GM12878 (cell line): ENCODE measurements around the gene ANKRD55. TPM values are rescaled to one million over a fixed set of nuclear protein-coding genes. Genes with fewer than 3 reads are reported as not detected.
A peak's percentile ranks its signal among the peaks of the same experiment; 100 is the strongest.

Source experiments
- ATAC-seq: fragments of 200-7000 bp; cut with Tn5 transposase; 3 replicates; pipeline ENCODE4 v1.9.1; 2020; ENCODE audit warnings: mild to moderate bottlenecking, moderate library complexity
- BruUV-seq: library from RNA; stranded (reverse); fragments of 400-500 nt; replicated peaks from 2 replicates; lab custom pipeline; 2021; lab: Mats Ljungman, UMichigan
- CTCF ChIA-PET: fragments of 300-600 bp; sonication (Branson Sonifier 250); formaldehyde crosslinking; extraction: SDS; loops from one replicate; lab custom pipeline; 2021; ENCODE audit warnings: inconsistent platforms; lab: Yijun Ruan, JAX
- POLR2A ChIA-PET: fragments of 350-600 bp; formaldehyde crosslinking; extraction: SDS; loops from one replicate; lab custom pipeline; 2021; ENCODE audit warnings: inconsistent platforms; lab: Charles Lee
- RAD21 ChIA-PET: fragments of 300-600 bp; sonication (Branson Sonifier 250); formaldehyde crosslinking; loops from one replicate; lab custom pipeline; 2023; ENCODE audit warnings: antibody characterized with exemption; ENCODE audit not compliant: unreplicated experiment; lab: Charles Lee
- SMC1A ChIA-PET: fragments of 300-600 bp; sonication (Branson Sonifier 250); formaldehyde crosslinking; loops from one replicate; lab custom pipeline; 2023; ENCODE audit not compliant: unreplicated experiment, uncharacterized antibody; lab: Charles Lee
- DNase-seq: peaks from one replicate; pipeline ENCODE4 v3.0.0-alpha.2; 2011; ENCODE audit warnings: low read depth, low spot score
- FAIRE-seq: peaks from 3 replicates; lab custom pipeline; 2011; peaks lifted over from hg19 to GRCh38; lab: Jason Lieb, UNC
- H2AFZ ChIP-seq: 2 replicates; pipeline ENCODE4 v1.6.0; 2011; ENCODE audit warnings: low read depth, low read length, control low read depth; ENCODE audit not compliant: control insufficient read depth
- H3K27ac ChIP-seq: 2 replicates; pipeline ENCODE4 v1.5.1; 2011; ENCODE audit warnings: control low read depth; ENCODE audit not compliant: control insufficient read depth, insufficient read depth
- H3K27me3 ChIP-seq, 2 experiments: replicated peaks in 1 of 2; 2 replicates each; pipeline versions ENCODE4 v1.6.0 to v1.6.1; 2011; ENCODE audit warnings: low read length in 1 of 2; ENCODE audit not compliant: control insufficient read depth in 2 of 2, insufficient read depth in 2 of 2
- H3K36me3 ChIP-seq, 2 experiments: 2 replicates each; pipeline ENCODE4 v1.5.1; 2011; ENCODE audit warnings: low read length in 1 of 2; ENCODE audit not compliant: control insufficient read depth in 2 of 2, insufficient read depth in 2 of 2
- H3K4me1 ChIP-seq: 2 replicates; pipeline ENCODE4 v1.6.1; 2011; ENCODE audit warnings: mild to moderate bottlenecking, low read length, moderate library complexity, mixed read lengths; ENCODE audit not compliant: control insufficient read depth, insufficient read depth
- H3K4me2 ChIP-seq: 2 replicates; pipeline ENCODE4 v1.6.0; 2011; ENCODE audit warnings: control low read depth; ENCODE audit not compliant: control insufficient read depth, insufficient read depth
- H3K4me3 ChIP-seq: fragments of 200-600 bp; sonication (generic); 2 replicates; pipeline ENCODE4 v1.5.1; 2016
- H3K79me2 ChIP-seq: 2 replicates; pipeline ENCODE4 v1.6.0; 2011; ENCODE audit warnings: low read length; ENCODE audit not compliant: control insufficient read depth, insufficient read depth
- H3K9ac ChIP-seq: 2 replicates; pipeline ENCODE4 v1.8.0; 2011; ENCODE audit warnings: low read length, control low read depth, mixed read lengths; ENCODE audit not compliant: control insufficient read depth, insufficient read depth
- H3K9me3 ChIP-seq: replicated peaks from 3 replicates; pipeline ENCODE4 v1.5.1; 2011; ENCODE audit warnings: mild to moderate bottlenecking, low read length; ENCODE audit not compliant: control insufficient read depth, insufficient read depth
- H4K20me1 ChIP-seq: 2 replicates; pipeline ENCODE4 v1.6.0; 2011; ENCODE audit not compliant: control insufficient read depth, insufficient read depth
- BCL11A ChIP-seq: IDR thresholded peaks from 2 replicates; pipeline ENCODE4 v1.6.1; 2011; ENCODE audit warnings: low read depth, low read length
- BHLHE40 ChIP-seq, 2 experiments: fragments of 450-650 bp in 1 of 2; IDR thresholded peaks; 2 replicates each; pipeline ENCODE4 v1.6.1; 2011 to 2017; ENCODE audit warnings: low read depth in 2 of 2, borderline replicate concordance in 1 of 2, improper control_type of control experiment in 1 of 2, low read length in 1 of 2, mild to moderate bottlenecking in 1 of 2
- CHD1 ChIP-seq: IDR thresholded peaks from 2 replicates; pipeline ENCODE4 v1.6.1; 2012; ENCODE audit warnings: low read depth, low read length, improper control_type of control experiment
- EP300 ChIP-seq, 2 experiments: fragments of 150-350 bp in 1 of 2; IDR thresholded peaks; 2 replicates each; pipeline ENCODE4 v1.6.1; 2011 to 2012; ENCODE audit warnings: low read depth in 2 of 2, low read length in 2 of 2, borderline replicate concordance in 1 of 2, improper control_type of control experiment in 1 of 2, inconsistent platforms in 1 of 2; ENCODE audit not compliant: control insufficient read depth in 1 of 2
- ESRRA ChIP-seq: IDR thresholded peaks from 2 replicates; pipeline ENCODE4 v1.6.1; 2012; ENCODE audit warnings: mild to moderate bottlenecking, low read length, improper control_type of control experiment
- GABPA ChIP-seq: IDR thresholded peaks from 2 replicates; pipeline ENCODE4 v1.6.1; 2014; ENCODE audit warnings: antibody characterized with exemption, low read depth, mild to moderate bottlenecking, inconsistent platforms
- POLR2AphosphoS5 ChIP-seq: IDR thresholded peaks from 2 replicates; pipeline ENCODE4 v1.6.1; 2011; ENCODE audit warnings: mild to moderate bottlenecking, low read length, inconsistent platforms
- POU2F2 ChIP-seq: IDR thresholded peaks from 3 replicates; pipeline ENCODE4 v1.6.1; 2011; ENCODE audit warnings: low read depth, mild to moderate bottlenecking, low read length, borderline replicate concordance
- RAD51 ChIP-seq: fragments of 450-650 bp; IDR thresholded peaks from 2 replicates; pipeline ENCODE4 v1.6.1; 2016; ENCODE audit warnings: moderate library complexity, mild to moderate bottlenecking, inconsistent platforms
- SMC3 ChIP-seq: IDR thresholded peaks from 2 replicates; pipeline ENCODE4 v1.6.1; 2011; ENCODE audit warnings: low read length, improper control_type of control experiment, borderline replicate concordance
- ZSCAN29 ChIP-seq: fragments of 450-650 bp; IDR thresholded peaks from 2 replicates; pipeline ENCODE4 v1.6.1; 2017; ENCODE audit warnings: mild to moderate bottlenecking, moderate library complexity
- WGBS: methylation state at CpG from one replicate; pipeline ENCODE4 v1.1.6; 2016; ENCODE audit warnings: low lambda C conversion rate; ENCODE audit not compliant: insufficient replicate concordance, insufficient coverage; ENCODE audit errors: missing lambda C conversion rate; 5-methylcytosine and 5-hydroxymethylcytosine counted together
- in situ Hi-C: fragments of 300-500 bp; cut with MboI; formaldehyde crosslinking; loops from 9 replicates; pipeline ENCODE4 v1.14.3; 2018; ENCODE audit warnings: mixed read lengths
- intact Hi-C: fragments of 100-400 bp; cut with micrococcal nuclease; formaldehyde crosslinking; loops from one replicate; pipeline ENCODE4 v1.14.2; 2022; ENCODE audit not compliant: unreplicated experiment
- polyA plus RNA-seq, 11 experiments: library from polyadenylated mRNA; depleted of rRNA in 4 of 11; unstranded in 6 of 11; stranded (reverse) in 5 of 11; fragments of >200 nt; fragmentation: Nextera tagmentation in 4 of 11; fragmentation: Illumina TruSeq in 1 of 11; extraction: Ambion mirVana in 4 of 11; extraction: Trizol in 1 of 11; gene quantifications; 1 replicate in 1 of 11; 2 replicates in 10 of 11; pipeline versions ENCODE4 v1.2.1 to v1.2.3, GENCODE V29; 2011 to 2016; ENCODE audit warnings: inconsistent platforms in 2 of 11, missing spikeins in 2 of 11, low read depth in 1 of 11
- total RNA-seq, 4 experiments: library from RNA; depleted of rRNA in 3 of 4; stranded (reverse); fragments of >200 nt in 3 of 4; fragmentation: Illumina TruSeq in 1 of 4; extraction: Trizol in 1 of 4; gene quantifications; 2 replicates each; pipeline versions ENCODE4 v1.2.1 to v1.2.3, GENCODE V29; 2013 to 2021
- TF ChIP-seq, protein P1 (sequence below): fragments of 450-650 bp; IDR thresholded peaks from 2 replicates; pipeline ENCODE4 v1.6.1; 2017; ENCODE audit warnings: mild to moderate bottlenecking, low read depth, inconsistent platforms; ENCODE audit not compliant: poor library complexity, severe bottlenecking
- TF ChIP-seq, protein P2 (sequence below): fragments of 450-650 bp; IDR thresholded peaks from 2 replicates; pipeline ENCODE4 v1.6.1; 2018; ENCODE audit warnings: borderline replicate concordance, mild to moderate bottlenecking; ENCODE audit not compliant: partially characterized antibody
- TF ChIP-seq, protein P3 (sequence below): fragments of 450-650 bp; IDR thresholded peaks from 2 replicates; pipeline ENCODE4 v1.6.1; 2016; ENCODE audit warnings: mild to moderate bottlenecking

ANKRD55 gene
- total and polyA plus RNA-seq, 10 of the 15 experiments (the other 5 are each of a cell fraction or from before 2014, with no cell fraction given): 0.04 TPM; not detected in 9

DNA sequence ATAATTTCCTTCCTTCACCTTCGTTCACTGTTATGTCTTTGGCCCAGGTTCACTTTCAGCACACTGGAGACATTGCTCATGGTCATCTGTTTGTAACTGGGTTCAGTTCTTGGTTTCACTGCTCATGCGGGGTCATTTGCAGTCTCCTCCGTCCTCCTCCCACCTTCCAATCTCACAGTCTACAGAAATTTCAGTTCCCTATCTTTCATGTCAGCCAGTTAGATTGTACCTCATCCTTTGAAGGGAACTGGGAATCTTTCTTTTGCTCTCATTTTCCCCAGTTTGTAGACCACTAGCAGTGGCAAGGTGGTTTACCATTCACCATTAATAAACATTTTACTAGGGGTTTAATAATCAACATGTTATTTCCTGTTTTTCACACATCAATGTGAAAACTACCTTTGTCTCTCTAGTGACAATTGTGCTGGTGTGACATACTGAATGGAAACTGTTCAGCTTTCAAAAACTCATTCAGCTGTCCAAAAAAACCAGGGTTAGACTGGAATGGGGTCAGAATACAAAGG, 137.5 kb downstream of the ANKRD55 start:
- ChIA-PET CTCF (interaction anchor here (0.9 to 2.9 kb wide), 12 partner anchors 10 to 118 kb away, joined by 3 to 20 read pairs (median 4); no protein-coding TSS in a partner anchor), RAD21 (interaction anchor here (0.7 to 4.6 kb wide), 21 partner anchors 10 to 112 kb away, joined by 3 to 92 read pairs (median 14); partner anchors contain the start of gene IL6ST), SMC1A (interaction anchor here (0.8 to 10.6 kb wide), 22 partner anchors 7 to 115 kb away, joined by 3 to 206 read pairs (median 6); partner anchors contain the start of gene IL6ST), POLR2A (interaction anchor here (0.6 to 5.1 kb wide), 10 partner anchors 9 to 113 kb away, joined by 3 to 38 read pairs (median 10); no protein-coding TSS in a partner anchor)
- no peaks in the 10 kb centered on the region; the same call in 2 of the 3 replicates for H3K9me3 ChIP-seq
- H3K27ac ChIP-seq: peak overlapping the region; percentile 76
- H3K9ac ChIP-seq: no peak overlapping the region
- DNase-seq (peak; percentile 96), FAIRE-seq (peak; percentile 62), ATAC-seq (peak; percentile 87)
- in situ Hi-C loops: no loop called here
- peak overlapping the region; percentile 56; the same call in 1 of the 2 replicates for H3K4me2 ChIP-seq
- no peaks in the 10 kb centered on the region for H3K79me2 ChIP-seq
- BruUV-seq: no TSS peak
- peak overlapping the region; percentile 24; the same call in 1 of the 2 replicates for H2AFZ ChIP-seq
- WGBS: 13% methylated on average over 3 of the region's 3 CpGs
- intact Hi-C loops: loop anchor here (1.0 to 2.0 kb wide), 4 partner anchors 15 to 100 kb away; no protein-coding TSS in a partner anchor
- H3K4me1 ChIP-seq: peaks cover 21% of the 10 kb centered on the region
- no peaks in the 10 kb centered on the region for H4K20me1 ChIP-seq
- no peaks in the 10 kb centered on the region for H3K27me3 ChIP-seq
- H3K4me3 ChIP-seq: no peak overlapping the region
- H3K36me3 ChIP-seq: no peaks in the 10 kb centered on the region
- no peak; the same call in 2 of the 3 replicates for TF ChIP-seq POU2F2
- TF ChIP-seq, protein P1, sequence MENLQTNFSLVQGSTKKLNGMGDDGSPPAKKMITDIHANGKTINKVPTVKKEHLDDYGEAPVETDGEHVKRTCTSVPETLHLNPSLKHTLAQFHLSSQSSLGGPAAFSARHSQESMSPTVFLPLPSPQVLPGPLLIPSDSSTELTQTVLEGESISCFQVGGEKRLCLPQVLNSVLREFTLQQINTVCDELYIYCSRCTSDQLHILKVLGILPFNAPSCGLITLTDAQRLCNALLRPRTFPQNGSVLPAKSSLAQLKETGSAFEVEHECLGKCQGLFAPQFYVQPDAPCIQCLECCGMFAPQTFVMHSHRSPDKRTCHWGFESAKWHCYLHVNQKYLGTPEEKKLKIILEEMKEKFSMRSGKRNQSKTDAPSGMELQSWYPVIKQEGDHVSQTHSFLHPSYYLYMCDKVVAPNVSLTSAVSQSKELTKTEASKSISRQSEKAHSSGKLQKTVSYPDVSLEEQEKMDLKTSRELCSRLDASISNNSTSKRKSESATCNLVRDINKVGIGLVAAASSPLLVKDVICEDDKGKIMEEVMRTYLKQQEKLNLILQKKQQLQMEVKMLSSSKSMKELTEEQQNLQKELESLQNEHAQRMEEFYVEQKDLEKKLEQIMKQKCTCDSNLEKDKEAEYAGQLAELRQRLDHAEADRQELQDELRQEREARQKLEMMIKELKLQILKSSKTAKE: peak; percentile 90
- TF ChIP-seq, protein P2, sequence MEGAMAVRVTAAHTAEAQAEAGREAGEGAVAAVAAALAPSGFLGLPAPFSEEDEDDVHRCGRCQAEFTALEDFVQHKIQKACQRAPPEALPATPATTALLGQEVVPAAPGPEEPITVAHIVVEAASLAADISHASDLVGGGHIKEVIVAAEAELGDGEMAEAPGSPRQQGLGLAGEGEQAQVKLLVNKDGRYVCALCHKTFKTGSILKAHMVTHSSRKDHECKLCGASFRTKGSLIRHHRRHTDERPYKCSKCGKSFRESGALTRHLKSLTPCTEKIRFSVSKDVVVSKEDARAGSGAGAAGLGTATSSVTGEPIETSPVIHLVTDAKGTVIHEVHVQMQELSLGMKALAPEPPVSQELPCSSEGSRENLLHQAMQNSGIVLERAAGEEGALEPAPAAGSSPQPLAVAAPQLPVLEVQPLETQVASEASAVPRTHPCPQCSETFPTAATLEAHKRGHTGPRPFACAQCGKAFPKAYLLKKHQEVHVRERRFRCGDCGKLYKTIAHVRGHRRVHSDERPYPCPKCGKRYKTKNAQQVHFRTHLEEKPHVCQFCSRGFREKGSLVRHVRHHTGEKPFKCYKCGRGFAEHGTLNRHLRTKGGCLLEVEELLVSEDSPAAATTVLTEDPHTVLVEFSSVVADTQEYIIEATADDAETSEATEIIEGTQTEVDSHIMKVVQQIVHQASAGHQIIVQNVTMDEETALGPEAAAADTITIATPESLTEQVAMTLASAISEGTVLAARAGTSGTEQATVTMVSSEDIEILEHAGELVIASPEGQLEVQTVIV: no peak
- no peak for TF ChIP-seq GABPA
- TF ChIP-seq ZSCAN29: 0 out of 2 replicates have a peak, but pooled peaks have one; percentile 41
- TF ChIP-seq POLR2AphosphoS5: 0 out of 2 replicates have a peak, but pooled peaks have one; percentile 34
- TF ChIP-seq RAD51: 0 out of 2 replicates have a peak, but pooled peaks have one; percentile 32
- TF ChIP-seq BHLHE40 (IDR thresholded peaks at IDR 0.05; ENCODE audit: borderline replicate concordance in 1 of 2, low read depth in 2 of 2, low read length in 1 of 2): peak; percentile 60 to 62; a peak in 3 of 4 replicates
- TF ChIP-seq CHD1: no peak
- TF ChIP-seq SMC3: peak; percentile 9; the same call in 1 of the 2 replicates
- TF ChIP-seq EP300 (IDR thresholded peaks at IDR 0.05; ENCODE audit: borderline replicate concordance in 1 of 2, control insufficient read depth in 1 of 2, low read depth in 2 of 2, low read length in 2 of 2): peak; percentile 79 to 90
- TF ChIP-seq ESRRA: no peak
- TF ChIP-seq, protein P3, sequence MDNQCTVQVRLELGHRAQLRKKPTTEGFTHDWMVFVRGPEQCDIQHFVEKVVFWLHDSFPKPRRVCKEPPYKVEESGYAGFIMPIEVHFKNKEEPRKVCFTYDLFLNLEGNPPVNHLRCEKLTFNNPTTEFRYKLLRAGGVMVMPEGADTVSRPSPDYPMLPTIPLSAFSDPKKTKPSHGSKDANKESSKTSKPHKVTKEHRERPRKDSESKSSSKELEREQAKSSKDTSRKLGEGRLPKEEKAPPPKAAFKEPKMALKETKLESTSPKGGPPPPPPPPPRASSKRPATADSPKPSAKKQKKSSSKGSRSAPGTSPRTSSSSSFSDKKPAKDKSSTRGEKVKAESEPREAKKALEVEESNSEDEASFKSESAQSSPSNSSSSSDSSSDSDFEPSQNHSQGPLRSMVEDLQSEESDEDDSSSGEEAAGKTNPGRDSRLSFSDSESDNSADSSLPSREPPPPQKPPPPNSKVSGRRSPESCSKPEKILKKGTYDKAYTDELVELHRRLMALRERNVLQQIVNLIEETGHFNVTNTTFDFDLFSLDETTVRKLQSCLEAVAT: peak; percentile 59; the same call in 1 of the 2 replicates
- TF ChIP-seq BCL11A: peak; percentile 53; the same call in 1 of the 2 replicates
